Neural progenitor cell (in vitro differentiated cells): Measurements from ENCODE around the gene TMEM41B. TPM values are rescaled to one million over a fixed set of nuclear protein-coding genes. Genes with fewer than 3 reads are reported as not detected.
"Not testable (repeated sequence)": the region's sequence is repeated elsewhere in the genome, so short reads cannot be mapped to it uniquely, and the experiment has no call there.

Experiments
- DNase-seq: peaks from one replicate; pipeline ENCODE4 v3.0.0-alpha.2; 2016; ENCODE audit warnings: low spot score
- H2AFZ ChIP-seq: fragments of 200-600 bp; sonication (generic); replicated peaks from 2 replicates; pipeline ENCODE4 v1.6.1; 2016; ENCODE audit warnings: antibody characterized with exemption
- H3F3A ChIP-seq: fragments of 200-600 bp; sonication (generic); 2 replicates; pipeline ENCODE4 v1.6.1; 2016; ENCODE audit warnings: antibody characterized with exemption, low read depth
- H3K27ac ChIP-seq: fragments of 200-600 bp; sonication (generic); 2 replicates; pipeline ENCODE4 v1.5.1; 2016; ENCODE audit warnings: mild to moderate bottlenecking
- H3K27me3 ChIP-seq: fragments of 200-600 bp; sonication (generic); 2 replicates; pipeline ENCODE4 v1.6.1; 2016; ENCODE audit warnings: mild to moderate bottlenecking, moderate library complexity
- H3K36me3 ChIP-seq: fragments of 200-600 bp; sonication (generic); 2 replicates; pipeline ENCODE4 v1.5.1; 2016
- H3K4me1 ChIP-seq: fragments of 200-600 bp; sonication (generic); 2 replicates; pipeline ENCODE4 v1.6.1; 2016; ENCODE audit warnings: mixed run types
- H3K4me2 ChIP-seq: fragments of 200-600 bp; sonication (generic); 2 replicates; pipeline ENCODE4 v1.6.1; 2016
- H3K4me3 ChIP-seq: fragments of 200-600 bp; sonication (generic); 2 replicates; pipeline ENCODE4 v1.5.1; 2016
- H3K79me2 ChIP-seq: fragments of 200-600 bp; sonication (generic); 2 replicates; pipeline ENCODE4 v1.6.1; 2016; ENCODE audit warnings: low read depth
- H3K9ac ChIP-seq: fragments of 200-600 bp; sonication (generic); 2 replicates; pipeline ENCODE4 v1.6.1; 2016
- H3K9me3 ChIP-seq: fragments of 200-600 bp; sonication (generic); 2 replicates; pipeline ENCODE4 v1.5.1; 2016; ENCODE audit warnings: low read depth
- H4K20me1 ChIP-seq: fragments of 200-600 bp; sonication (generic); 2 replicates; pipeline ENCODE4 v1.6.1; 2016; ENCODE audit warnings: low read depth
- H3K27ac Mint-ChIP-seq: 3 replicates; pipeline ENCODE4 v1.8.0; 2021; ENCODE audit warnings: mixed read lengths
- H3K27me3 Mint-ChIP-seq: 2 replicates; pipeline ENCODE4 v1.8.0; 2022; ENCODE audit warnings: low read depth, mild to moderate bottlenecking, inconsistent platforms, moderate library complexity, mixed read lengths; ENCODE audit not compliant: insufficient read depth
- H3K36me3 Mint-ChIP-seq: 3 replicates; pipeline ENCODE4 v1.8.0; 2021; ENCODE audit warnings: mixed read lengths
- H3K4me1 Mint-ChIP-seq: 3 replicates; pipeline ENCODE4 v1.8.0; 2021; ENCODE audit warnings: mixed read lengths
- H3K4me3 Mint-ChIP-seq: 3 replicates; pipeline ENCODE4 v1.8.0; 2021; ENCODE audit warnings: mild to moderate bottlenecking, moderate library complexity, mixed read lengths
- H3K9me3 Mint-ChIP-seq: 3 replicates; pipeline ENCODE4 v1.8.0; 2020; ENCODE audit warnings: mixed read lengths
- EZH2 ChIP-seq: fragments of 200-600 bp; sonication (generic); IDR thresholded peaks from 2 replicates; pipeline ENCODE4 v1.6.1; 2017; ENCODE audit warnings: antibody characterized with exemption, mild to moderate bottlenecking, moderate library complexity
- EZH2phosphoT487 ChIP-seq: fragments of 200-600 bp; sonication (generic); IDR thresholded peaks from 2 replicates; pipeline ENCODE4 v1.6.1; 2017; ENCODE audit warnings: antibody characterized with exemption
- total RNA-seq: library from RNA; depleted of rRNA; stranded (reverse); fragments of >200 nt; gene quantifications from 2 replicates; pipeline ENCODE4 v1.2.3, GENCODE V29; 2015; ENCODE audit warnings: low replicate concordance
- TF ChIP-seq, protein P1 (sequence below): fragments of 200-600 bp; sonication (generic); IDR thresholded peaks from 2 replicates; pipeline ENCODE4 v1.5.1; 2017; ENCODE audit warnings: antibody characterized with exemption, mild to moderate bottlenecking

TMEM41B gene
- total RNA-seq, 1 donor from 2014 or later: 82.4 TPM

DNA sequence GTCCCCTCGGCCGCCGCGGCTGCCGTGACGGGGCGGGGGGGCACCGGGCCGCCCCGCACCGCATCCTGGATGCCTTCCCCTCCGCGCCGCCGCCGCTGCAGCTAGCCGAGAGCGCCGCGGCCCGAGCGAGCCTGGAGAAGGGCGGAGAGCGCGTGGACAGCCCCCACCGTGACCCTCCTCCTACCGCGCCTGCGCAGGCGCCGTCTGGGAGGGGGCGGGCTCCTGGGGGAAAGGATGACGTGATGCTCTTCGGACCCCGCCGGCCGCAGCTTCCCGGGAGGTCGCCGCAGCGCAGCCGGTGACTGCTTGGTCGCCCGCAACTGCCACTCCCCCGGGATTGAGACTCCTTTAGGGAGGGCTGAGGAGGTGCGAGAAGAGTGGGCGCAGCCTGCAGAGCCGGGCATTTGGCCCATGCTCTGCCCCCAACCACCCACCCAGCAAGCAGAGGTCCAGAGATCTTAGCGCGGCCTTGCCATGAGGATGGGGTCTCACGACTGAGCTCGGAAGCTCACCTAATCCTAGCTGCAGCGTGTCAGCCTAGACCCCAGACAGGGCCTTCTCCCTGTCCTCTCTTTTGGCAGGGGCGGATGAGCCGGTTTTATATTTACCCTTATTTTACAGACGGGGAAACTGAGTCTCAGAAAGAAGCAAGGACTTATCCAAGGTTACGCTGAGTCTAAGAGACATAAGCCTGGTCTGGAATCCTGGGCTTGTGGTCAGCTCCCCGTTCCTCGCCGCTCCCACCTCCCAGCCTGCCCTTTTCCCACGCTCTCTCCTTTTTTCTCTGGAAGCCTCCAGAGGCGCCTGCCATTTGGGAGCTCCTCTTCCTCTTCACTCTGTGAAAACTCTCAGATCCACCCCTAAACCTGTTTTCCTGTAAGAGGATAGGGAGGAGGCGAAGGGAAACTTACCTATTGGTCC lies 48.9 kb downstream of the TMEM41B start, which contains the start of gene DENND5A:
TSS of gene DENND5A (minus strand) at position 140 of the 921 bp plus-strand sequence. CDS start 281 bp downstream, outside the sequence.
- Mint-ChIP-seq H3K4me3 (peak within 1 kb of the TSS; percentile 96), H3K4me1 (peaks cover 35% of the 10 kb centered on the region)

DNA sequence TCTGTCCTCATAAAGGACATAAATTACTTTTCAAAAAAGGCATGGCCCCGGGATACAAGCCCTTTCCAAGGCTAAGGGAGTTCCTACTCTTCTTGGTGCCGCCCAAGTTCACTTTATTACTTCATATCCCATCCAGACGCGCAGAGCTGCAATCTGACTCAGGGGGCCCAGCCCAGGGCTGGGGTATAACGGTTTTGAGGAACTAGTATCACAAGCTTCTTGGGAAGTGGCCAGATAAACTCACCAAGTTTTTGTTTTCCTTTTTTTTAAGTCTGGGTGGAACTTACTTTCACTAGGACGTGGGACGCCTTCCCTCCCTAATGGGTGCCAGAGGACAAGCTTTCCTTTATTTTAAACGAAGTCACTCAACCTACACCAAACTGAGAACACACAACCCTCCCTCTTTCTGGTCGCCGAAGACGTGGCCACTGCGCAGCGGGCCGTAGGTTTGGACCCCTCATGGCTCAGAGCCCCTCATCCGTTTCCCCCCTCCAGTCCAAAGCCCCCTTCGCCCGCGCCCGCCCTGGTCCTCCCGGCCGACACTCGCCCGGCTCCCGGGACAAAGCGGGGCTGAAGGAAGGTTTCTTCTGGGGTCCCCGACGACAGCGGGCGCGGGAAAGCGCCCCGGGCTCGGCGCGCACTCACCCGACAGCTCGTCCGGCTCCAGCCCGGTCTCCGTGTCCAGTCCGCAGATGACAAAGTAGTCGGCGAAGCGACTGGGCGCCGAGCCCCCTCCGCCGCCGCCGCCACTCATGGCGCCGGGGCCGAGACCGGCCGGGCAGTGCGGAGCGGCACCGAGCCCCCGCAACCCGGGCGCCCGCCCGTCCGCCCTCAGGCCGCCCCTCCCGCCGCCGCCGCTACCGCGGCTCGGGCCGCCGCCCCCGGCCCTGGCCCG lies 49.8 kb downstream of the TMEM41B start:
- peaks cover 3% of the 10 kb centered on the region for H3K27me3 Mint-ChIP-seq
- H3K36me3 Mint-ChIP-seq: peaks cover 13% of the 10 kb centered on the region
- peaks cover 34% of the 10 kb centered on the region for H3K4me1 Mint-ChIP-seq
- H3K9me3 Mint-ChIP-seq: no peaks in the 10 kb centered on the region
- Histone ChIP-seq H4K20me1 (peaks cover 21% of the 10 kb centered on the region), H3K9ac (peak overlapping the region; percentile 85), H2AFZ (peak overlapping the region; percentile 3), H3K4me2 (peak overlapping the region; percentile 94), H3K4me3 (peak overlapping the region; percentile 85), H3K4me1 (no peaks in the 10 kb centered on the region), H3K36me3 (no peaks in the 10 kb centered on the region), H3K27ac (peak overlapping the region; percentile 80), H3K27me3 (no peaks in the 10 kb centered on the region), H3K79me2 (peaks cover 52% of the 10 kb centered on the region), H3F3A (peaks cover 24% of the 10 kb centered on the region), H3K9me3 (no peaks in the 10 kb centered on the region)
- H3K27ac Mint-ChIP-seq: peak overlapping the region; percentile 82
- no peak for TF ChIP-seq EZH2
- no peak for TF ChIP-seq EZH2phosphoT487
- TF ChIP-seq, protein P1, sequence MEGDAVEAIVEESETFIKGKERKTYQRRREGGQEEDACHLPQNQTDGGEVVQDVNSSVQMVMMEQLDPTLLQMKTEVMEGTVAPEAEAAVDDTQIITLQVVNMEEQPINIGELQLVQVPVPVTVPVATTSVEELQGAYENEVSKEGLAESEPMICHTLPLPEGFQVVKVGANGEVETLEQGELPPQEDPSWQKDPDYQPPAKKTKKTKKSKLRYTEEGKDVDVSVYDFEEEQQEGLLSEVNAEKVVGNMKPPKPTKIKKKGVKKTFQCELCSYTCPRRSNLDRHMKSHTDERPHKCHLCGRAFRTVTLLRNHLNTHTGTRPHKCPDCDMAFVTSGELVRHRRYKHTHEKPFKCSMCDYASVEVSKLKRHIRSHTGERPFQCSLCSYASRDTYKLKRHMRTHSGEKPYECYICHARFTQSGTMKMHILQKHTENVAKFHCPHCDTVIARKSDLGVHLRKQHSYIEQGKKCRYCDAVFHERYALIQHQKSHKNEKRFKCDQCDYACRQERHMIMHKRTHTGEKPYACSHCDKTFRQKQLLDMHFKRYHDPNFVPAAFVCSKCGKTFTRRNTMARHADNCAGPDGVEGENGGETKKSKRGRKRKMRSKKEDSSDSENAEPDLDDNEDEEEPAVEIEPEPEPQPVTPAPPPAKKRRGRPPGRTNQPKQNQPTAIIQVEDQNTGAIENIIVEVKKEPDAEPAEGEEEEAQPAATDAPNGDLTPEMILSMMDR: no peak
- H3K4me3 Mint-ChIP-seq: peak overlapping the region; percentile 96
- DNase-seq: peak; percentile 18

More for the DNA sequence above, 48.9 kb downstream of the TMEM41B start, which contains the start of gene DENND5A:
- Histone ChIP-seq H3K79me2 (peaks cover 43% of the 10 kb centered on the region), H3K9me3 (no peaks in the 10 kb centered on the region), H3K27me3 (no peaks in the 10 kb centered on the region), H4K20me1 (peaks cover 14% of the 10 kb centered on the region), H3K9ac (peak within 1 kb of the TSS; percentile 85), H3K4me2 (peak within 1 kb of the TSS; percentile 94), H3F3A (peaks cover 24% of the 10 kb centered on the region), H3K27ac (peak within 1 kb of the TSS; percentile 80), H3K36me3 (no peaks in the 10 kb centered on the region), H3K4me1 (no peaks in the 10 kb centered on the region), H2AFZ (peak within 1 kb of the TSS; percentile 66), H3K4me3 (peak within 1 kb of the TSS; percentile 85)
- Mint-ChIP-seq H3K27ac (peak within 1 kb of the TSS; percentile 82), H3K9me3 (no peaks in the 10 kb centered on the region), H3K27me3 (peaks cover 3% of the 10 kb centered on the region), H3K36me3 (peaks cover 11% of the 10 kb centered on the region)
- DNase-seq: peak; percentile 96
- TF ChIP-seq EZH2phosphoT487: no peak

DNA sequence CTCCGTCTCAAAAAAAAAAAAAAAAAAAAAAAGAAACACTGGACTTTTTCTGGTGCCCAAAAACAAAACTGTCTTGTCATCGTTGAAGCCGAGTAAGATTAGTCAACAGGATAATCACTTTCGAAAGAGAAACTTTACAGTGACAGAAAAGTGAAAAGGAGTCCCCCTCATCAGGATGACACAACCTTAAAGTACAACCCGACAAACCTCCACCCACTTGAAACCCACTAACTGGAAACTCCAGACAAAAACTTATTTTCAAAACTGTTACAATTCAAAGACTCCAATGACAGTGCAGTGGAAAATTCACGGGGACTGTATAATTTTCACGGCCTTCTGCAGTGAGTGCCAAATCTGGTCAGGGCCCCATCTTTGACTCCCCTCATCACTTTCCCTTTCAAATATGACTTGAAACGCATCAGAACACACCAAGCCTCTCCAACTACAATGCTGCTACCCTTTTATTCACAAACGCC lies 50.5 kb downstream of the TMEM41B start:
- Histone ChIP-seq H3K4me2 (peak overlapping the region; percentile 94), H2AFZ (no peak overlapping the region), H3K27ac (no peak overlapping the region), H3K36me3 (no peaks in the 10 kb centered on the region), H3K27me3 (no peaks in the 10 kb centered on the region), H3F3A (peaks cover 24% of the 10 kb centered on the region), H3K79me2 (peaks cover 59% of the 10 kb centered on the region), H3K9me3 (no peaks in the 10 kb centered on the region), H3K4me3 (peak overlapping the region; percentile 85), H4K20me1 (peaks cover 23% of the 10 kb centered on the region), H3K4me1 (no peaks in the 10 kb centered on the region), H3K9ac (peak overlapping the region; percentile 85)
- peaks cover 5% of the 10 kb centered on the region for H3K27me3 Mint-ChIP-seq
- no peak for DNase-seq
- TF ChIP-seq, protein P1: no peak
- no peak for TF ChIP-seq EZH2phosphoT487
- TF ChIP-seq EZH2: no peak
- H3K27ac Mint-ChIP-seq: peak overlapping the region; percentile 82
- H3K36me3 Mint-ChIP-seq: peaks cover 13% of the 10 kb centered on the region
- H3K4me1 Mint-ChIP-seq: peaks cover 30% of the 10 kb centered on the region
- H3K9me3 Mint-ChIP-seq: no peaks in the 10 kb centered on the region
- H3K4me3 Mint-ChIP-seq: peak overlapping the region; percentile 96

DNA sequence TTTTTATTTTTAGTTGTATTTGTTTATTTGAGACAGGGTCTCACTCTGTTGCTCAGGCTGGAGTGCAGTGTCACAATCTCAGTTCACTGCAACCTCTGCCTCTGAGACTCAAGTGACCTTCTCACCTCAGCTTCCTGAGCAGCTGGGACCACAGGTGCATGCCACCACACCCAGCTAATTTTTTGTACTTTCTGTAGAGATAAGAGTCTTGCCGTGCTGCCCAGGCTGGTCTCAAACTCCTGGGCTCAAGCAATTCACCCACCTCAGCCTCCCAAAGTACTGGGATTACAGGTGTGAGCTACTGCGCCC lies 53.6 kb downstream of the TMEM41B start:
- H3K9me3 Mint-ChIP-seq, DNase-seq, H3K4me3 Mint-ChIP-seq, H3K27ac ChIP-seq, H3K4me3 ChIP-seq, H3K9me3 ChIP-seq, H3K27me3 Mint-ChIP-seq, H3K36me3 ChIP-seq, H2AFZ ChIP-seq, H3K4me1 ChIP-seq, H3K27me3 ChIP-seq, H3K27ac Mint-ChIP-seq, H3K9ac ChIP-seq, H3K4me2 ChIP-seq: not testable (repeated sequence)
- Mint-ChIP-seq H3K36me3 (peaks cover 21% of the 10 kb centered on the region), H3K4me1 (peaks cover 26% of the 10 kb centered on the region)
- H3F3A ChIP-seq: peaks cover 13% of the 10 kb centered on the region
- H3K79me2 ChIP-seq: peaks cover 90% of the 10 kb centered on the region
- peaks cover 23% of the 10 kb centered on the region for H4K20me1 ChIP-seq
